B cell (primary cell): ENCODE results near the gene MSN. TPM values are rescaled to one million over a fixed set of nuclear protein-coding genes. Genes with fewer than 3 reads are reported as not detected.
A peak's percentile ranks its signal among the peaks of the same experiment; 100 is the strongest.
"Not testable (repeated sequence)": the region's sequence is repeated elsewhere in the genome, so short reads cannot be mapped to it uniquely, and the experiment has no call there.

Experiments used
- ATAC-seq: fragments of 200-7000 bp; cut with Tn5 transposase; one replicate; pipeline ENCODE4 v1.10.0; 2021; ENCODE audit warnings: low read depth, mild to moderate bottlenecking, moderate number of reproducible peaks, moderate library complexity
- CTCF ChIA-PET: fragments of 350-600 bp; sonication (Branson Sonifier 250); formaldehyde crosslinking; loops from one replicate; lab custom pipeline; 2021; ENCODE audit warnings: antibody characterized with exemption, inconsistent platforms; lab: Charles Lee
- POLR2A ChIA-PET: fragments of 350-600 bp; sonication (Branson Sonifier 250); formaldehyde crosslinking; loops from one replicate; lab custom pipeline; 2021; ENCODE audit warnings: antibody characterized with exemption; lab: Charles Lee
- DNase-seq: peaks from one replicate; pipeline ENCODE4 v3.0.0; 2013
- H2AFZ ChIP-seq: 2 replicates; pipeline ENCODE4 v1.6.1; 2012; ENCODE audit warnings: mild to moderate bottlenecking, low read depth, low read length; ENCODE audit not compliant: insufficient read depth, poor library complexity, severe bottlenecking
- H3K27ac ChIP-seq, 2 donors: 1 replicate in 1 of 2; 2 replicates in 1 of 2; pipeline ENCODE4 v1.5.1; 2012 to 2013; ENCODE audit warnings: low read length in 2 of 2, mild to moderate bottlenecking in 2 of 2, moderate library complexity in 1 of 2
- H3K27me3 ChIP-seq, 4 experiments: fragments of 200-600 bp in 1 of 4; sonication (generic) in 1 of 4; replicated peaks in 1 of 4; 1 replicate in 2 of 4; 2 replicates in 2 of 4; pipeline versions ENCODE4 v1.6.1 to v1.7.0; 2013 to 2016; ENCODE audit warnings: low read length in 3 of 4, mild to moderate bottlenecking in 2 of 4, mixed read lengths in 1 of 4, moderate library complexity in 1 of 4; ENCODE audit not compliant: insufficient read depth in 4 of 4, control insufficient read depth in 3 of 4; ENCODE audit errors: control extremely low read depth in 1 of 4
- H3K36me3 ChIP-seq, 2 experiments: replicated peaks in 1 of 2; 1 replicate in 1 of 2; 2 replicates in 1 of 2; pipeline versions ENCODE4 v1.6.1 to v1.7.1; 2013; ENCODE audit warnings: low read length in 1 of 2; ENCODE audit not compliant: insufficient read depth in 2 of 2, control insufficient read depth in 1 of 2; ENCODE audit errors: control extremely low read depth in 1 of 2, extremely low read depth in 1 of 2
- H3K4me1 ChIP-seq, 2 donors: fragments of 200-600 bp in 1 of 2; sonication (generic) in 1 of 2; 1 replicate in 1 of 2; 2 replicates in 1 of 2; pipeline versions ENCODE4 v1.5.1 to v1.6.1; 2013 to 2017; ENCODE audit warnings: low read length in 2 of 2; ENCODE audit not compliant: control insufficient read depth in 2 of 2, insufficient read depth in 2 of 2
- H3K4me2 ChIP-seq: replicated peaks from 2 replicates; pipeline ENCODE3; 2012; ENCODE audit warnings: mild to moderate bottlenecking, low read depth, low read length; ENCODE audit not compliant: poor library complexity, severe bottlenecking
- H3K4me3 ChIP-seq, 5 experiments: fragments of 200-600 bp in 1 of 5; sonication (generic) in 1 of 5; 1 replicate in 3 of 5; 2 replicates in 2 of 5; pipeline versions ENCODE4 v1.5.1 to v1.7.0; 2011 to 2016; ENCODE audit warnings: low read length in 4 of 5, mild to moderate bottlenecking in 4 of 5, low read depth in 2 of 5, control low read depth in 1 of 5, moderate library complexity in 1 of 5; ENCODE audit not compliant: insufficient read depth in 1 of 5; ENCODE audit errors: control extremely low read depth in 1 of 5, extremely low read depth in 1 of 5
- H3K79me2 ChIP-seq: fragments of 200-600 bp; sonication (generic); one replicate; pipeline ENCODE4 v1.6.0; 2016; ENCODE audit warnings: low read length; ENCODE audit not compliant: control insufficient read depth, insufficient read depth
- H3K9ac ChIP-seq: fragments of 200-600 bp; sonication (generic); 2 replicates; pipeline ENCODE4 v1.6.1; 2017; ENCODE audit warnings: mild to moderate bottlenecking, low read length, moderate library complexity
- H3K9me3 ChIP-seq, 3 donors: one replicate each; pipeline versions ENCODE4 v1.6.1 to v1.7.1; 2013; ENCODE audit warnings: low read length in 2 of 3; ENCODE audit not compliant: control insufficient read depth in 2 of 3, insufficient read depth in 1 of 3; ENCODE audit errors: control extremely low read depth in 1 of 3
- H4K20me1 ChIP-seq: 2 replicates; pipeline ENCODE4 v1.6.0; 2012; ENCODE audit warnings: mild to moderate bottlenecking, low read length; ENCODE audit not compliant: insufficient read depth, control insufficient read depth, poor library complexity, severe bottlenecking
- H3K27ac Mint-ChIP-seq: one replicate; pipeline ENCODE4 v1.8.0; 2021; ENCODE audit warnings: mixed read lengths
- H3K27me3 Mint-ChIP-seq: one replicate; pipeline ENCODE4 v1.8.0; 2021; ENCODE audit warnings: mixed read lengths
- H3K4me1 Mint-ChIP-seq: one replicate; pipeline ENCODE4 v1.8.0; 2021; ENCODE audit warnings: mixed read lengths
- H3K4me3 Mint-ChIP-seq: one replicate; pipeline ENCODE4 v1.8.0; 2021; ENCODE audit warnings: mixed read lengths
- H3K9me3 Mint-ChIP-seq: one replicate; pipeline ENCODE4 v1.8.0; 2022; ENCODE audit warnings: mixed read lengths; ENCODE audit not compliant: insufficient read depth
- EZH2 ChIP-seq: IDR thresholded peaks from 2 replicates; pipeline ENCODE4 v1.6.1; 2012; ENCODE audit warnings: borderline replicate concordance, low read depth, mild to moderate bottlenecking, moderate library complexity, low read length; ENCODE audit not compliant: insufficient read depth, poor library complexity, severe bottlenecking
- WGBS: methylation state at CpG from one replicate; pipeline ENCODE4 v1.1.5; 2013; ENCODE audit warnings: missing lambda C conversion rate; ENCODE audit not compliant: insufficient coverage; 5-methylcytosine and 5-hydroxymethylcytosine counted together
- intact Hi-C: fragments of 100-400 bp; cut with micrococcal nuclease; formaldehyde crosslinking; loops from one replicate; pipeline ENCODE4 v1.10.0; 2022
- polyA plus RNA-seq: library from polyadenylated mRNA; depleted of rRNA; stranded (reverse); fragments of >200 nt; gene quantifications from 2 replicates; pipeline ENCODE4 v1.2.3, GENCODE V29; 2012
- total RNA-seq, 2 donors: library from RNA; stranded (reverse); fragments of 120-200 nt in 1 of 2; gene quantifications; 1 replicate in 1 of 2; 2 replicates in 1 of 2; pipeline versions ENCODE4 v1.2.3 to v1.2.4, GENCODE V29; 2013 to 2022
- TF ChIP-seq, protein P1 (sequence below): fragments of 200-600 bp; IDR thresholded peaks from one replicate; pipeline ENCODE4 v1.8.0; 2022; ENCODE audit warnings: antibody characterized with exemption, mild to moderate bottlenecking

Gene MSN
- total and polyA plus RNA-seq, 2 donors (not counting 1 experiment from before 2014, with no cell fraction given) = 181 to 414 TPM

DNA sequence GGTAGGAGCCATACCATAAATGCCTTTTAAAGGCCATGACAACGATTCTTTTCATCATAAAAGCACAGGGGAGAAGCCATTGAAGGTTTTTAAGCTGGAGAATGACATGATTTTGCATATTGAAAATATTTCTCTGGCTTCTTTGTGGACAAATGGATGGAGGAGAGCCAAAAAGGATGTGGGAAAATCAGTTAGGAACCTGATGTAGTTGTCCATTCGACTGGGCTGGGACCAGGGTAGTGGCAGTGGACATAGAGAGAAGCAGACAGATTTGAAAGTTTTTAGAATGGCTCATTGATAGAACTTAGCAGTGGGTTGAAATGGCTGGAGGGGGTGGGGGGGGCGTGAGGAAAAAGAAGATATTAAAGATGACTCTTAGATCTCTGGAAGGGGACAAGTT, 19.7 kb upstream of the MSN start:
- Histone ChIP-seq H2AFZ (no peak overlapping the region), H3K4me1 (peaks cover 0 to 3% of the 10 kb centered on the region in 2 donors), H3K9me3 (no peaks in the 10 kb centered on the region), H3K4me3 (no peak overlapping the region), H4K20me1 (no peaks in the 10 kb centered on the region), H3K4me2 (no peak overlapping the region), H3K36me3 (no peaks in the 10 kb centered on the region), H3K79me2 (no peaks in the 10 kb centered on the region), H3K27me3 (no peaks in the 10 kb centered on the region), H3K27ac (no peak overlapping the region), H3K9ac (no peak overlapping the region)
- 50% methylated on average over 1 of the region's 3 CpGs for WGBS
- no peak for ATAC-seq
- intact Hi-C loops = no loop called here
- no peak for DNase-seq
- Mint-ChIP-seq H3K4me1 (peaks cover 4% of the 10 kb centered on the region), H3K9me3 (no peaks in the 10 kb centered on the region), H3K27me3 (no peaks in the 10 kb centered on the region), H3K4me3 (no peak overlapping the region), H3K27ac (no peak overlapping the region)
- ChIA-PET CTCF (no interaction called here), POLR2A (no interaction called here)
- TF ChIP-seq, protein P1, sequence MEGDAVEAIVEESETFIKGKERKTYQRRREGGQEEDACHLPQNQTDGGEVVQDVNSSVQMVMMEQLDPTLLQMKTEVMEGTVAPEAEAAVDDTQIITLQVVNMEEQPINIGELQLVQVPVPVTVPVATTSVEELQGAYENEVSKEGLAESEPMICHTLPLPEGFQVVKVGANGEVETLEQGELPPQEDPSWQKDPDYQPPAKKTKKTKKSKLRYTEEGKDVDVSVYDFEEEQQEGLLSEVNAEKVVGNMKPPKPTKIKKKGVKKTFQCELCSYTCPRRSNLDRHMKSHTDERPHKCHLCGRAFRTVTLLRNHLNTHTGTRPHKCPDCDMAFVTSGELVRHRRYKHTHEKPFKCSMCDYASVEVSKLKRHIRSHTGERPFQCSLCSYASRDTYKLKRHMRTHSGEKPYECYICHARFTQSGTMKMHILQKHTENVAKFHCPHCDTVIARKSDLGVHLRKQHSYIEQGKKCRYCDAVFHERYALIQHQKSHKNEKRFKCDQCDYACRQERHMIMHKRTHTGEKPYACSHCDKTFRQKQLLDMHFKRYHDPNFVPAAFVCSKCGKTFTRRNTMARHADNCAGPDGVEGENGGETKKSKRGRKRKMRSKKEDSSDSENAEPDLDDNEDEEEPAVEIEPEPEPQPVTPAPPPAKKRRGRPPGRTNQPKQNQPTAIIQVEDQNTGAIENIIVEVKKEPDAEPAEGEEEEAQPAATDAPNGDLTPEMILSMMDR = no peak
- TF ChIP-seq EZH2 = no peak

DNA sequence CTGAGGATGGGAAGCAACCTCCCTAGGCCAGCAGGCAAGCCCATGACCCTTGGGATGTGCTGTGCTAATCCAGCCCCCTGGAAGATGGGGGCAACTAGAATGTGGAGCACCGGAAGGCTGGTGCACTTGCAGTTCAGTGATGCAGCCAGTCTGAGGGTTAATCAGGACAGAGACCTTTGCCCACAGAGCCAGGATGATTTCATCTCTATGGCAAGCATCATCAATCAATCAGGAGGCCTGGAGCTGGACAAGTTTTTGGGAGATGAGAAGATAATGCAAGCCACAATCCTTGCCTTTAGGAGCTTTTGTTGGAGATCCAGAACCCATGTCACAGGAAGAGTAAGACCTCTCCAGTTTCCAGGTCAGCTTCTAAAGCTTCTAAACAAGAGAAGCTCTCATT, 15.4 kb upstream of the MSN start:
- no peak overlapping the region for H3K4me2 ChIP-seq
- Mint-ChIP-seq H3K4me1 (peaks cover 12% of the 10 kb centered on the region), H3K27me3 (no peaks in the 10 kb centered on the region), H3K9me3 (no peaks in the 10 kb centered on the region), H3K4me3 (no peak overlapping the region), H3K27ac (no peak overlapping the region)
- no peaks in the 10 kb centered on the region for H3K36me3 ChIP-seq
- H3K4me1 ChIP-seq = peaks cover 7 to 9% of the 10 kb centered on the region in 2 donors
- H4K20me1 ChIP-seq = no peaks in the 10 kb centered on the region
- no peaks in the 10 kb centered on the region for H3K79me2 ChIP-seq
- H3K4me3 ChIP-seq = no peak overlapping the region
- no peak overlapping the region for H3K9ac ChIP-seq
- TF ChIP-seq, protein P1 = no peak
- TF ChIP-seq EZH2 = no peak
- no peak overlapping the region for H2AFZ ChIP-seq
- H3K27me3 ChIP-seq = no peaks in the 10 kb centered on the region
- intact Hi-C loops = no loop called here
- POLR2A ChIA-PET = no interaction called here
- H3K9me3 ChIP-seq = no peaks in the 10 kb centered on the region
- ATAC-seq (no peak), DNase-seq (no peak)
- CTCF ChIA-PET = no interaction called here
- H3K27ac ChIP-seq = no peak overlapping the region
- WGBS = 100% methylated on average over 1 of the region's 1 CpG

DNA sequence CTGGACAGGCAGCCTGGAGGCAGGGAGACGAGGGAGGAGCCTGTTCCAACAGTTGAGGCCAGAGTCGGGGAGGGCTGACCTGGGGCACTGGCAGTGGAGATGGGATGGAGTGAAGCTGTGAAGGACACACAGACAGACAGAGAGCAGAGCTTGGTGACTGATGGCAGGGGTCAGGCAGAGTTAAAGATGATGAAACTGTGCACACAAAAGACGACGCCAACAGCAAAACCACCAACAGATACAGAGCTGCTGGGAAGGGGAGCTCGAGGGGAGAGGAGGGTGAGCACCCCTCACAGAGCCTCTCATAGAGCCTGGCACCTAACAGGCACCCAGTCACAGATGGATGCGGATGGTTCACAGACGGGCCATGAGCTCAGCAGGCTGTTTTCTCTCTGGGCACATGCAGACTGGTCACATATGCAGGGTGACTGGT, 10.4 kb upstream of the MSN start:
- H3K9me3 Mint-ChIP-seq, H3K9ac ChIP-seq, ATAC-seq, H3K36me3 ChIP-seq, H3K9me3 ChIP-seq, H3K79me2 ChIP-seq, H3K27ac ChIP-seq, DNase-seq, H3K4me3 ChIP-seq, H3K27me3 ChIP-seq, intact Hi-C loops, H4K20me1 ChIP-seq, H3K4me2 ChIP-seq, H3K4me1 ChIP-seq, H3K27me3 Mint-ChIP-seq: not testable (repeated sequence)
- ChIA-PET CTCF (interaction anchor here (1.8 kb wide), 1 partner anchor 10 kb away, joined by 5 read pairs; the partner anchor contains the start of gene MSN), POLR2A (interaction anchor here (1.5 kb wide), 1 partner anchor 55 kb away, joined by 4 read pairs; no protein-coding TSS in a partner anchor)
- 100% methylated on average over 1 of the region's 7 CpGs for WGBS
- peaks cover 19% of the 10 kb centered on the region for H3K4me1 Mint-ChIP-seq
- peak overlapping the region; percentile 52 for H2AFZ ChIP-seq
- H3K27ac Mint-ChIP-seq = peak overlapping the region; percentile 79
- peak overlapping the region; percentile 52 for H3K4me3 Mint-ChIP-seq
